SK-N-SH (cell line): ENCODE measurements around the gene KSR2. TPM values are rescaled to one million over a fixed set of nuclear protein-coding genes. Genes with fewer than 3 reads are reported as not detected.

ENCODE experiments used
- CTCF ChIA-PET: fragments of 300-600, 350-600 bp; formaldehyde crosslinking; extraction: SDS; loops from one replicate; lab custom pipeline; 2021; lab: Yijun Ruan, JAX
- POLR2A ChIA-PET: fragments of 350-600 bp; sonication (Branson Sonifier 250); formaldehyde crosslinking; extraction: SDS; loops from one replicate; lab custom pipeline; 2020; ENCODE audit warnings: antibody characterized with exemption, inconsistent platforms; lab: Yijun Ruan, JAX
- DNase-seq: peaks from one replicate; pipeline ENCODE4 v3.0.0; 2012
- H2AFZ ChIP-seq: fragments of 200-600 bp; sonication (generic); 2 replicates; pipeline ENCODE4 v1.8.1; 2016; ENCODE audit warnings: antibody characterized with exemption, mild to moderate bottlenecking, low read depth
- H3F3A ChIP-seq: fragments of 200-600 bp; sonication (generic); replicated peaks from 2 replicates; pipeline ENCODE3; 2016; ENCODE audit warnings: antibody characterized with exemption, mild to moderate bottlenecking; ENCODE audit not compliant: insufficient read depth
- H3K27ac ChIP-seq, 2 experiments: fragments of 200-500 bp in 1 of 2; fragments of 200-600 bp in 1 of 2; sonication (Bioruptor generic) in 1 of 2; sonication (generic), shearing (Covaris generic) in 1 of 2; 2 replicates each; pipeline versions ENCODE4 v1.5.1 to v1.6.1; 2014 to 2016; ENCODE audit warnings: low read depth in 2 of 2, inconsistent platforms in 1 of 2, low read length in 1 of 2, mild to moderate bottlenecking in 1 of 2, mixed read lengths in 1 of 2
- H3K27me3 ChIP-seq: fragments of 200-600 bp; sonication (generic), shearing (Covaris generic); 2 replicates; pipeline ENCODE4 v1.6.1; 2016; ENCODE audit warnings: mixed run types; ENCODE audit not compliant: insufficient read depth
- H3K36me3 ChIP-seq, 2 experiments: fragments of 200-500 bp in 1 of 2; fragments of 200-600 bp in 1 of 2; sonication (Bioruptor generic) in 1 of 2; sonication (generic) in 1 of 2; replicated peaks in 1 of 2; 2 replicates each; pipeline versions ENCODE3 to v1.5.1; 2014 to 2016; ENCODE audit warnings: low read length in 1 of 2, mild to moderate bottlenecking in 1 of 2; ENCODE audit not compliant: insufficient read depth in 2 of 2, control insufficient read depth in 1 of 2
- H3K4me1 ChIP-seq, 2 experiments: fragments of 200-500 bp in 1 of 2; fragments of 200-600 bp in 1 of 2; sonication (Bioruptor generic) in 1 of 2; sonication (generic), shearing (Covaris generic) in 1 of 2; 2 replicates each; pipeline versions ENCODE4 v1.5.1 to v1.6.1; 2014 to 2016; ENCODE audit warnings: low read depth in 1 of 2, low read length in 1 of 2, mixed run types in 1 of 2; ENCODE audit not compliant: insufficient read depth in 2 of 2, control insufficient read depth in 1 of 2
- H3K4me2 ChIP-seq: fragments of 200-600 bp; sonication (generic), shearing (Covaris generic); 2 replicates; pipeline ENCODE4 v1.6.1; 2017; ENCODE audit warnings: mixed run types
- H3K4me3 ChIP-seq, 2 experiments: fragments of 200-500 bp in 1 of 2; fragments of 200-600 bp in 1 of 2; sonication (Bioruptor generic) in 1 of 2; sonication (generic), shearing (Covaris generic) in 1 of 2; 2 replicates each; pipeline versions ENCODE4 v1.5.1 to v1.8.1; 2014 to 2016; ENCODE audit warnings: low read depth in 2 of 2, inconsistent platforms in 1 of 2, low read length in 1 of 2, mild to moderate bottlenecking in 1 of 2, mixed read lengths in 1 of 2, moderate library complexity in 1 of 2
- H3K79me2 ChIP-seq: fragments of 200-600 bp; sonication (generic); 2 replicates; pipeline ENCODE4 v1.8.1; 2017; ENCODE audit warnings: mild to moderate bottlenecking; ENCODE audit not compliant: insufficient read depth
- H3K9ac ChIP-seq: fragments of 200-600 bp; sonication (generic); 2 replicates; pipeline ENCODE4 v1.6.1; 2017; ENCODE audit warnings: mixed run types
- H3K9me2 ChIP-seq: fragments of 200-600 bp; sonication (generic); 2 replicates; pipeline ENCODE4 v1.6.1; 2017; ENCODE audit warnings: mixed run types
- H3K9me3 ChIP-seq: fragments of 200-600 bp; sonication (generic); 2 replicates; pipeline ENCODE4 v1.6.1; 2017; ENCODE audit warnings: mixed run types, mild to moderate bottlenecking, moderate library complexity
- H4K20me1 ChIP-seq: fragments of 200-600 bp; sonication (generic); 2 replicates; pipeline ENCODE4 v1.6.1; 2017; ENCODE audit warnings: mild to moderate bottlenecking, mixed run types; ENCODE audit not compliant: insufficient read depth
- CTCF ChIP-seq: fragments of 200-600 bp; sonication (generic); IDR thresholded peaks from 2 replicates; pipeline ENCODE4 v1.6.1; 2017; ENCODE audit warnings: antibody characterized with exemption, mild to moderate bottlenecking, moderate library complexity
- ELF1 ChIP-seq: IDR thresholded peaks from 2 replicates; pipeline ENCODE4 v1.4.0; 2012
- EZH2phosphoT487 ChIP-seq: fragments of 200-600 bp; sonication (generic); IDR thresholded peaks from 2 replicates; pipeline ENCODE4 v1.6.1; 2017; ENCODE audit warnings: low read depth, mixed run types, mild to moderate bottlenecking, antibody characterized with exemption, moderate library complexity, borderline replicate concordance
- GABPA ChIP-seq: IDR thresholded peaks from 2 replicates; pipeline ENCODE4 v1.4.0; 2012; ENCODE audit warnings: low read depth, mild to moderate bottlenecking
- JUND ChIP-seq: IDR thresholded peaks from 2 replicates; pipeline ENCODE4 v1.4.0; 2012
- NFIC ChIP-seq: IDR thresholded peaks from 2 replicates; pipeline ENCODE4 v1.4.0; 2012; ENCODE audit warnings: borderline replicate concordance
- NRF1 ChIP-seq: IDR thresholded peaks from 2 replicates; pipeline ENCODE4 v1.6.1; 2012; ENCODE audit warnings: low read depth, mild to moderate bottlenecking, low read length
- RAD21 ChIP-seq: IDR thresholded peaks from 2 replicates; pipeline ENCODE4 v1.6.1; 2012; ENCODE audit warnings: mild to moderate bottlenecking, low read length
- RCOR1 ChIP-seq: fragments of 150-350 bp; IDR thresholded peaks from 2 replicates; pipeline ENCODE4 v1.6.1; 2017; ENCODE audit warnings: antibody characterized with exemption, low read length
- SIN3A ChIP-seq: IDR thresholded peaks from 2 replicates; pipeline ENCODE4 v1.6.1; 2012; ENCODE audit warnings: low read depth, mild to moderate bottlenecking, low read length, moderate library complexity, borderline replicate concordance
- TCF12 ChIP-seq: IDR thresholded peaks from 2 replicates; pipeline ENCODE4 v1.4.0; 2012
- USF1 ChIP-seq: IDR thresholded peaks from 2 replicates; pipeline ENCODE4 v1.4.0; 2012; ENCODE audit warnings: low read depth, borderline replicate concordance
- USF2 ChIP-seq: fragments of 150-350 bp; IDR thresholded peaks from 2 replicates; pipeline ENCODE4 v1.6.1; 2017; ENCODE audit warnings: antibody characterized with exemption, low read length, low read depth, borderline replicate concordance
- YY1 ChIP-seq: IDR thresholded peaks from 2 replicates; pipeline ENCODE4 v1.4.0; 2012; ENCODE audit warnings: low read depth, mild to moderate bottlenecking
- WGBS: methylation state at CpG from one replicate; pipeline ENCODE4 v1.1.6; 2017; ENCODE audit warnings: low lambda C conversion rate; 5-methylcytosine and 5-hydroxymethylcytosine counted together
- polyA plus RNA-seq, 3 experiments: library from polyadenylated mRNA; depleted of rRNA; stranded (reverse); fragments of >200 nt; gene quantifications; 2 replicates each; pipeline ENCODE4 v1.2.3, GENCODE V29; 2012
- TF ChIP-seq, protein P1 (sequence below): IDR thresholded peaks from 2 replicates; pipeline ENCODE4 v1.4.0; 2012; ENCODE audit warnings: low read depth
- TF ChIP-seq, protein P2 (sequence below): IDR thresholded peaks from 2 replicates; pipeline ENCODE4 v1.6.1; 2012; ENCODE audit warnings: mild to moderate bottlenecking, low read depth, low read length, moderate library complexity
- TF ChIP-seq, protein P3 (sequence below): IDR thresholded peaks from 2 replicates; pipeline ENCODE4; 2012

Gene KSR2
- polyA plus RNA-seq, 1 of the 3 experiments (the other 2 are of a cell fraction): 0.12 TPM

DNA sequence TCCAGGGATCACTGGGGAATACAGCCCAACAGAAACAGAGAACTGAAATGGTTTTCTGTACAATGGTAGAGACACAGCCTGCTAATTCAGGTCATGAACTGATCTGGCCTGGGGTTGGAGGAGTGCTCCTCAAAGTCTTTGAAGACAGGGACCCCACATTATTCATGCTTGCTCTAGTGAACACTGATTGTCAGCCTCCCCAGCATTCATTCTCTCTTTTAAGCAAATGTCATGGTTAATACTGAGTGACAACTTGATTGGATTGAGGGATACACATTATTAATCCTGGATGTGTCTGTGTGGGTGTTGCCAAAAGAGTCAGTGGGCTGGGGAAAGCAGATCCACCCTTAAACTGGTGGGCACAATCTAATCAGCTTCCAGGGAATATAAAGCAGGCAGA is 319.0 kb downstream of the KSR2 start:
- Histone ChIP-seq H4K20me1 (no peaks in the 10 kb centered on the region), H3K9ac (no peak overlapping the region), H3K36me3 (no peaks in the 10 kb centered on the region), H2AFZ (no peak overlapping the region), H3K9me2 (no peaks in the 10 kb centered on the region), H3K9me3 (no peaks in the 10 kb centered on the region), H3K79me2 (no peaks in the 10 kb centered on the region), H3K4me1 (peaks cover 0 to 3% of the 10 kb centered on the region in 2 experiments; a peak in 1 of 4 replicates)
- no peak for DNase-seq
- TF ChIP-seq USF1 (no peak), RCOR1 (no peak), USF2 (no peak), TCF12 (no peak), EZH2phosphoT487 (no peak), SIN3A (no peak)
- TF ChIP-seq, protein P1, sequence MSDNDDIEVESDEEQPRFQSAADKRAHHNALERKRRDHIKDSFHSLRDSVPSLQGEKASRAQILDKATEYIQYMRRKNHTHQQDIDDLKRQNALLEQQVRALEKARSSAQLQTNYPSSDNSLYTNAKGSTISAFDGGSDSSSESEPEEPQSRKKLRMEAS: no peak
- TF ChIP-seq, all 33 proteins: peak for 0
- ChIA-PET POLR2A (no interaction called here), CTCF (no interaction called here)
- Histone ChIP-seq H3K27ac (no peak overlapping the region), H3F3A (no peaks in the 10 kb centered on the region), H3K4me3 (no peak overlapping the region), H3K27me3 (no peaks in the 10 kb centered on the region), H3K4me2 (no peak overlapping the region)

DNA sequence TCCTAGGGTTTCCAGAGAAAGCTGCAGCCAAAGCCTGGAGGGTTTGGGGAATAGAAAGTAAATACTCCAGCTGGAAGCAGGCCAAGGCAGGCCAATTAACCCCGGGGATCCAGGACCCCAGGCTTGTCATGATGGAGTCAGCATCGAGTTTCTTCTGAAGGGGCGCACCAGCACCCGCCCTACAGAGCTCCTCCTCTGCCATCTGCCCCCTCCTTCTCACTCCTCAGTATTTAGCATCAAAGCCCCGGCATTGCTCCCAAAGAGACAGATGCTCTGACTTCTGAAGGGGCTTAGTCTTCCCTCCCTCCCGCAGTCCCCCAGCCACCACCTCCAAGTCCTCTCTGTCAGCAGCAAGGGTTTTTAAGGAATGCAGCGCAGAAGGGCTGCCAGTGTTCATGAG is 322.3 kb downstream of the KSR2 start:
- CTCF ChIA-PET: interaction anchor here (0.9 kb wide), 1 partner anchor 25 kb away, joined by 3 read pairs; no protein-coding TSS in a partner anchor
- no peaks in the 10 kb centered on the region for H3K27me3 ChIP-seq
- no peak overlapping the region for H3K4me2 ChIP-seq
- WGBS: 55% methylated on average over 6 of the region's 7 CpGs
- TF ChIP-seq NFIC (no peak), ELF1 (no peak), SIN3A (no peak), RAD21 (no peak), EZH2phosphoT487 (no peak), NRF1 (no peak), GABPA (no peak), JUND (no peak), USF2 (no peak), YY1 (no peak), CTCF (no peak)
- TF ChIP-seq, protein P2, sequence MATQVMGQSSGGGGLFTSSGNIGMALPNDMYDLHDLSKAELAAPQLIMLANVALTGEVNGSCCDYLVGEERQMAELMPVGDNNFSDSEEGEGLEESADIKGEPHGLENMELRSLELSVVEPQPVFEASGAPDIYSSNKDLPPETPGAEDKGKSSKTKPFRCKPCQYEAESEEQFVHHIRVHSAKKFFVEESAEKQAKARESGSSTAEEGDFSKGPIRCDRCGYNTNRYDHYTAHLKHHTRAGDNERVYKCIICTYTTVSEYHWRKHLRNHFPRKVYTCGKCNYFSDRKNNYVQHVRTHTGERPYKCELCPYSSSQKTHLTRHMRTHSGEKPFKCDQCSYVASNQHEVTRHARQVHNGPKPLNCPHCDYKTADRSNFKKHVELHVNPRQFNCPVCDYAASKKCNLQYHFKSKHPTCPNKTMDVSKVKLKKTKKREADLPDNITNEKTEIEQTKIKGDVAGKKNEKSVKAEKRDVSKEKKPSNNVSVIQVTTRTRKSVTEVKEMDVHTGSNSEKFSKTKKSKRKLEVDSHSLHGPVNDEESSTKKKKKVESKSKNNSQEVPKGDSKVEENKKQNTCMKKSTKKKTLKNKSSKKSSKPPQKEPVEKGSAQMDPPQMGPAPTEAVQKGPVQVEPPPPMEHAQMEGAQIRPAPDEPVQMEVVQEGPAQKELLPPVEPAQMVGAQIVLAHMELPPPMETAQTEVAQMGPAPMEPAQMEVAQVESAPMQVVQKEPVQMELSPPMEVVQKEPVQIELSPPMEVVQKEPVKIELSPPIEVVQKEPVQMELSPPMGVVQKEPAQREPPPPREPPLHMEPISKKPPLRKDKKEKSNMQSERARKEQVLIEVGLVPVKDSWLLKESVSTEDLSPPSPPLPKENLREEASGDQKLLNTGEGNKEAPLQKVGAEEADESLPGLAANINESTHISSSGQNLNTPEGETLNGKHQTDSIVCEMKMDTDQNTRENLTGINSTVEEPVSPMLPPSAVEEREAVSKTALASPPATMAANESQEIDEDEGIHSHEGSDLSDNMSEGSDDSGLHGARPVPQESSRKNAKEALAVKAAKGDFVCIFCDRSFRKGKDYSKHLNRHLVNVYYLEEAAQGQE: no peak
- TF ChIP-seq, protein P3, sequence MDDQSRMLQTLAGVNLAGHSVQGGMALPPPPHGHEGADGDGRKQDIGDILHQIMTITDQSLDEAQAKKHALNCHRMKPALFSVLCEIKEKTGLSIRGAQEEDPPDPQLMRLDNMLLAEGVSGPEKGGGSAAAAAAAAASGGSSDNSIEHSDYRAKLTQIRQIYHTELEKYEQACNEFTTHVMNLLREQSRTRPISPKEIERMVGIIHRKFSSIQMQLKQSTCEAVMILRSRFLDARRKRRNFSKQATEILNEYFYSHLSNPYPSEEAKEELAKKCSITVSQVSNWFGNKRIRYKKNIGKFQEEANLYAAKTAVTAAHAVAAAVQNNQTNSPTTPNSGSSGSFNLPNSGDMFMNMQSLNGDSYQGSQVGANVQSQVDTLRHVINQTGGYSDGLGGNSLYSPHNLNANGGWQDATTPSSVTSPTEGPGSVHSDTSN: no peak
- TF ChIP-seq, all 33 proteins: peak for 0
- no peaks in the 10 kb centered on the region for H3K79me2 ChIP-seq
- no peaks in the 10 kb centered on the region for H3K9me3 ChIP-seq
- no peak overlapping the region for H2AFZ ChIP-seq
- H3K4me3 ChIP-seq: no peak overlapping the region
- H4K20me1 ChIP-seq: no peaks in the 10 kb centered on the region
- H3F3A ChIP-seq: no peaks in the 10 kb centered on the region
- no peaks in the 10 kb centered on the region for H3K9me2 ChIP-seq
- peaks cover 0 to 12% of the 10 kb centered on the region in 2 experiments; a peak in 1 of 4 replicates for H3K4me1 ChIP-seq
- H3K36me3 ChIP-seq: peaks cover 0 to 2% of the 10 kb centered on the region in 2 experiments
- POLR2A ChIA-PET: no interaction called here
- H3K27ac ChIP-seq: no peak overlapping the region
- DNase-seq: peak; percentile 37
- no peak overlapping the region for H3K9ac ChIP-seq
